ENCODE measurements around the gene SP140L. TPM values are rescaled to one million over a fixed set of nuclear protein-coding genes. Genes with fewer than 3 reads are reported as not detected.
A peak's percentile ranks its signal among the peaks of the same experiment; 100 is the strongest.
"Not testable (repeated sequence)": the region's sequence is repeated elsewhere in the genome, so short reads cannot be mapped to it uniquely, and the experiment has no call there.

The SP140L gene
- total RNA-seq, 2 experiments from 2014 or later, result 85.2 to 88.0 TPM

DNA sequence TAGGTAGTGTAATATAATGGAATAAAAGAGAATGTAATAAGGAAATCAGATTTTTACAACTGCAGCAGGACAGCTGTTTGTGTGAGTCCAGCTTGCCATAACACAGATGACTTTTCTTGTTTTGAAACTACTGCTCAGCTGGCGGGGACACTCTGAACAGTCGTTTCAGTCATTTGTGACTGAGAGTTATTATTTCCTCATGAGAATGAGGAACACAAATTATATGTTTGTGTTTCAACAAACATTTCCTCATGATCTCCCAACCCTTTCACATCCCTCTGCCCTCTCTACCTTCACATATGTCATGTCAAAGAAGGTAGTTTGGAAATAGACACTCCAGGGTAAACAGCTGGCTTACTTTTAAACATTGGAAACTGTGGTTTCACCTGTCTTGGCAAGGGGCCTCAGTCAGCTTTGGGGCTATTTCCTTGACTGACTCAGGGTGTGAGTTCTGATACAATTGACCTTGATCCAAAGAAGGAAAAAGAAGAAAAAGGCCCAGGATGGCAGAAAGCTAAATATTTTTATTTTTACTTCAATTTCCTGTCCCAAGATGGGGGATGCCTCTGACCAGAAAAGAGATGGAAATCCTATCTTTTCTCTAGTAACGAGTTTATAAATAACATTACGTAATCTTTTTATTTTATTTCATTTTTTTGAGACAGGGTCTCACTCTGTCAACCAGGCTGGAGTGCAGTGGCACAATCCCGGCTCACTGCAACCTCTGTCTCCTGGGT lies 593 bp downstream of the SP140L start:
- no peaks in the 10 kb centered on the region for H3K27me3 Mint-ChIP-seq
- H3K36me3 Mint-ChIP-seq (ENCODE audit: low read depth), result peaks cover 72% of the 10 kb centered on the region
- ChIA-PET POLR2A (interaction anchor here (0.7 to 5.5 kb wide), 33 partner anchors 9 to 466 kb away, joined by 3 to 56 read pairs (median 5); partner anchors contain the start of genes SP100, SP110 and SP140), CTCF (interaction anchor here (0.6 to 2.2 kb wide), 10 partner anchors 8 to 407 kb away, joined by 3 to 9 read pairs (median 5); partner anchors contain the start of genes SLC16A14, SP110 and SP140)
- no peaks in the 10 kb centered on the region for H3K9me3 Mint-ChIP-seq
- H3K4me3 Mint-ChIP-seq, result peak overlapping the region; percentile 89
- DNase-seq, result no peak
- peak overlapping the region; percentile 90 for H3K27ac Mint-ChIP-seq
- H3K4me1 Mint-ChIP-seq, result peaks cover 70% of the 10 kb centered on the region

GRCh38 chr2:230328155-230328458 lies 1.1 kb downstream of the SP140L start:
- Mint-ChIP-seq H3K4me3 (peak overlapping the region; percentile 89), H3K27ac (peak overlapping the region; percentile 33), H3K27me3 (no peaks in the 10 kb centered on the region), H3K36me3 (ENCODE audit: low read depth) (peaks cover 73% of the 10 kb centered on the region), H3K9me3 (no peaks in the 10 kb centered on the region), H3K4me1 (peaks cover 70% of the 10 kb centered on the region)
- no peak for DNase-seq
- CTCF ChIA-PET, result interaction anchor here (1.1 to 2.2 kb wide), 4 partner anchors 8 to 168 kb away, joined by 4 to 9 read pairs (median 5); no protein-coding TSS in a partner anchor
- POLR2A ChIA-PET, result interaction anchor here (1.1 to 5.5 kb wide), 20 partner anchors 8 to 466 kb away, joined by 3 to 56 read pairs (median 8); partner anchors contain the start of genes SP100, SP110 and SP140

DNA sequence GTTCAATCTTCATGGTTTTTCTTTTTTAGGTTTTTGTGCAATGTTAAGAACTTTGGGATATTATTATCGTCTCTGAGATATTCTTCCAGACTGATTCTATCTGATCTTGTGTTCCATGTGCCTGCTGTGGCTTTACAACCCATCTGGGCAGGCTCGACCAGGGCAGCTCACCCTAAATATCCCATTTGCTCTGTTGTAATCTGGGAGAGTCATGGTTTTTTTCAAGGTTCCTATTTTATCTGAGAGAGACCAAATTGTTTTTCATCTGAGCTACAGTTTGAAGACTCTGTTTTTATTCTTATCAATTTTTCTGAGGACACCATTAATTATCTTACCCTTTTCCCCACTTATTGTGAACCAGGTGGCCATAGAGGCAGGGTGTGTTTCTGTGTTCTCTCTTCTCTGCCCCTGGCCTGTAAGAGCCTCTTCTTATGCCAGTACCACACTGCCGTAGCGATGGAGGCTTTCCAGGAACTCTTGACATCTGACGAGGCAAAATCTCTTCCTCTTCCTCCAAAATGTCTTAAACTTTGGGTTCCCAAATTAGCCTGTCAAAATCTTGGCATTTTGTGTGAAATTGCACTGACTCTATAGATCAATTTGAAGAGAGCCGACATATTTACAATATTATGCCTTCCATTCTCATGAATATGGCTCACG lies 3.1 kb downstream of the SP140L start:
- Mint-ChIP-seq H3K4me3 (peak overlapping the region; percentile 89), H3K36me3 (ENCODE audit: low read depth) (peaks cover 83% of the 10 kb centered on the region), H3K9me3 (no peaks in the 10 kb centered on the region), H3K27ac (peak overlapping the region; percentile 33), H3K27me3 (no peaks in the 10 kb centered on the region), H3K4me1 (peaks cover 79% of the 10 kb centered on the region)
- no peak for DNase-seq
- CTCF ChIA-PET, result interaction anchor here (1.7 kb wide), 1 partner anchor 87 kb away, joined by 3 read pairs; no protein-coding TSS in a partner anchor
- POLR2A ChIA-PET, result interaction anchor here (4.4 to 5.5 kb wide), 4 partner anchors 12 to 104 kb away, joined by 32 to 56 read pairs (median 50); partner anchors contain the start of genes SP100 and SP140

DNA sequence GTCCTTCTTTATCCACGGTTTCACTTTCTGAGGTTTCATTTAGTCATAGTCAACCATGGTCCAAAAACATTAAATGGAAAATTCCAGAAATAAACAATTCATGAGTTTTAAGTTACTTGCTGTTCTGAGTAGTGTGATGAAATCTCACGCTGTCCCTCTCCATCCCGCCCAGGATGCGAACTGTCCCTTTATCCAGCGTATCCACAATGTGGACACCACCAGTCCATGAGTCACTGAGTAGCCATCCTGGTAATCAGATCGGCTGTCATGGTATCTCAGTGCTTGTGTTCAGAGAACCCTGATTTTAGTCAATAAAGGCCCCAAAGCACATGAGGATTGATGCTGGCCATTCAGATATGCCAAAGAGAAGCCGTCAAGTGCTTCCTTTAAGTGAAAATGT lies 3.7 kb downstream of the SP140L start:
- ChIA-PET POLR2A (no interaction called here), CTCF (no interaction called here)
- peaks cover 83% of the 10 kb centered on the region for H3K36me3 Mint-ChIP-seq (ENCODE audit: low read depth)
- no peaks in the 10 kb centered on the region for H3K9me3 Mint-ChIP-seq
- DNase-seq, result no peak
- H3K27me3 Mint-ChIP-seq, result no peaks in the 10 kb centered on the region
- H3K4me3 Mint-ChIP-seq, result peak overlapping the region; percentile 89
- H3K27ac Mint-ChIP-seq, result peak overlapping the region; percentile 33
- peaks cover 79% of the 10 kb centered on the region for H3K4me1 Mint-ChIP-seq

- ChIA-PET CTCF (interaction anchor here (1.5 kb wide), 1 partner anchor 8 kb away, joined by 5 read pairs; the partner anchor contains the start of gene SP140L), POLR2A (interaction anchor here (0.8 to 2.0 kb wide), 6 partner anchors 8 to 104 kb away, joined by 3 to 11 read pairs (median 4); partner anchors contain the start of genes SP100 and SP140L)
- Mint-ChIP-seq H3K27ac (peak overlapping the region; percentile 57), H3K36me3 (ENCODE audit: low read depth) (peaks cover 72% of the 10 kb centered on the region), H3K4me1 (peaks cover 63% of the 10 kb centered on the region), H3K9me3 (peaks cover 7% of the 10 kb centered on the region), H3K4me3 (peak overlapping the region; percentile 40), H3K27me3 (no peaks in the 10 kb centered on the region)
- DNase-seq, result no peak
These were observed 8.5 kb downstream of the SP140L start for GRCh38 chr2:230335461-230335863.

- Mint-ChIP-seq H3K27me3 (no peaks in the 10 kb centered on the region), H3K36me3 (ENCODE audit: low read depth) (peaks cover 67% of the 10 kb centered on the region), H3K4me3 (peak overlapping the region; percentile 40), H3K27ac (peak overlapping the region; percentile 57), H3K9me3 (peaks cover 7% of the 10 kb centered on the region), H3K4me1 (peaks cover 58% of the 10 kb centered on the region)
- CTCF ChIA-PET, result interaction anchor here (1.5 kb wide), 1 partner anchor 8 kb away, joined by 5 read pairs; the partner anchor contains the start of gene SP140L
- POLR2A ChIA-PET, result interaction anchor here (1.0 to 2.0 kb wide), 6 partner anchors 9 to 105 kb away, joined by 3 to 11 read pairs (median 4); partner anchors contain the start of genes SP100 and SP140L
- no peak for DNase-seq
These were observed 9.0 kb downstream of the SP140L start for GRCh38 chr2:230335864-230336506.

- Mint-ChIP-seq H3K4me1 (peaks cover 53% of the 10 kb centered on the region), H3K36me3 (ENCODE audit: low read depth) (peaks cover 61% of the 10 kb centered on the region), H3K9me3 (peaks cover 35% of the 10 kb centered on the region)
- H3K27ac Mint-ChIP-seq, H3K4me3 Mint-ChIP-seq, H3K27me3 Mint-ChIP-seq, DNase-seq, CTCF ChIA-PET: not testable (repeated sequence)
- POLR2A ChIA-PET, result interaction anchor here (1.2 kb wide), 1 partner anchor 15 kb away, joined by 4 read pairs; the partner anchor contains the start of gene SP140L
These were observed 15.0 kb downstream of the SP140L start for GRCh38 chr2:230341936-230342528.

- DNase-seq, H3K4me3 Mint-ChIP-seq, H3K27me3 Mint-ChIP-seq, CTCF ChIA-PET, H3K27ac Mint-ChIP-seq: not testable (repeated sequence)
- H3K4me1 Mint-ChIP-seq, result peaks cover 60% of the 10 kb centered on the region
- POLR2A ChIA-PET, result interaction anchor here (0.9 to 1.2 kb wide), 2 partner anchors 11 to 16 kb away, joined by 4 read pairs; partner anchors contain the start of gene SP140L
- peaks cover 37% of the 10 kb centered on the region for H3K9me3 Mint-ChIP-seq
- peaks cover 65% of the 10 kb centered on the region for H3K36me3 Mint-ChIP-seq (ENCODE audit: low read depth)
These were observed 16.1 kb downstream of the SP140L start for GRCh38 chr2:230343041-230343624.

- H3K4me3 Mint-ChIP-seq, result no peak overlapping the region
- POLR2A ChIA-PET, result no interaction called here
These were observed 16.8 kb downstream of the SP140L start for GRCh38 chr2:230343747-230344146.

GRCh38 chr2:230346465-230346864 lies 19.5 kb downstream of the SP140L start:
- H3K27me3 Mint-ChIP-seq, result no peaks in the 10 kb centered on the region
- H3K4me3 Mint-ChIP-seq, result no peak overlapping the region
- H3K4me1 Mint-ChIP-seq, result peaks cover 82% of the 10 kb centered on the region
- H3K27ac Mint-ChIP-seq, result peak overlapping the region; percentile 27
- POLR2A ChIA-PET, result interaction anchor here (0.7 to 4.5 kb wide), 5 partner anchors 10 to 121 kb away, joined by 3 to 35 read pairs (median 5); partner anchors contain the start of genes SP140 and SP140L
- H3K9me3 Mint-ChIP-seq, result peaks cover 37% of the 10 kb centered on the region
- CTCF ChIA-PET, result interaction anchor here (1.6 kb wide), 1 partner anchor 20 kb away, joined by 5 read pairs; the partner anchor contains the start of gene SP140L
- no peak for DNase-seq
- peaks cover 84% of the 10 kb centered on the region for H3K36me3 Mint-ChIP-seq (ENCODE audit: low read depth)

More at GRCh38 chr2:230343747-230344146, 16.8 kb downstream of the SP140L start:
- DNase-seq, result no peak
- Mint-ChIP-seq H3K9me3 (peaks cover 37% of the 10 kb centered on the region), H3K36me3 (ENCODE audit: low read depth) (peaks cover 69% of the 10 kb centered on the region), H3K27me3 (no peaks in the 10 kb centered on the region), H3K27ac (peak overlapping the region; percentile 60), H3K4me1 (peaks cover 66% of the 10 kb centered on the region)
- CTCF ChIA-PET, result no interaction called here

DNA sequence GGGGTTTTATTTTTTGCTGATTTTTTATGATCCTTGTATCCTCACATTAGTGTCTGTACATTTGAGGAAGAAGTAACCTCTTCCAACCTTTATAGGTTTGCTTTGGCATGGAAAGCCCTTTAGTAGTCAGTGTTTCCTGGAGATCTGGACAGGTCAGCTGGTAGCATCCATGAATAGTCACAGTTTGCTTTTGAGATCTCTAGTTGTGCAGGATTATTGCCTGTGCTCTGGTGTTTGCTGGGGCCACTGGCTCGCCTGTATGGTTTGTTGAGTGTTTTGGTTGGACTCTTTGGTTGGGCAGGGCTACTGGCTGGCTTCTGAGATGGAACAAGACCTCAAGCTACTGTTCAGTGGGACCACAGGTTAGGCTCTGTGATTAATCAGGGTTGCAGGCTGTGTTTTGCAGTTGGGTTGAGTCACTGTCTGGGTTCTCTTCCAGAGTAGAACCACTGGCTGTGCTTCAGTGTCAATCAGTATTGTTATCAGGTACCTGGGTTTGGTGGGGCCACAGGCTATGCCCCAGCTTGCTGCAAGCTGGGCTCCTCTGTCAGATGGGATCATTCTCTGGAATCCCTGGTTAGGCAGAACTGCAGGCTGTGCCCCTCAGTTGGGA lies 20.0 kb downstream of the SP140L start:
- H3K9me3 Mint-ChIP-seq, result peaks cover 37% of the 10 kb centered on the region
- ChIA-PET CTCF (interaction anchor here (0.6 to 1.6 kb wide), 2 partner anchors 20 to 26 kb away, joined by 3 to 5 read pairs; partner anchors contain the start of gene SP140L), POLR2A (interaction anchor here (0.7 to 4.5 kb wide), 10 partner anchors 11 to 367 kb away, joined by 3 to 35 read pairs (median 4); partner anchors contain the start of genes SP110, SP140 and SP140L)
- peak overlapping the region; percentile 92 for H3K27ac Mint-ChIP-seq
- H3K4me3 Mint-ChIP-seq, result no peak overlapping the region
- no peak for DNase-seq
- H3K4me1 Mint-ChIP-seq, result peaks cover 80% of the 10 kb centered on the region
- H3K27me3 Mint-ChIP-seq, result no peaks in the 10 kb centered on the region
- peaks cover 86% of the 10 kb centered on the region for H3K36me3 Mint-ChIP-seq (ENCODE audit: low read depth)
